Suppressor macrophage (primary cell): Measurements from ENCODE around the gene COL25A1.

Source experiments
- DNase-seq, 4 experiments: peaks; one replicate each; pipeline ENCODE4 v3.0.0-alpha.2; 2020 to 2022

Gene COL25A1

DNA sequence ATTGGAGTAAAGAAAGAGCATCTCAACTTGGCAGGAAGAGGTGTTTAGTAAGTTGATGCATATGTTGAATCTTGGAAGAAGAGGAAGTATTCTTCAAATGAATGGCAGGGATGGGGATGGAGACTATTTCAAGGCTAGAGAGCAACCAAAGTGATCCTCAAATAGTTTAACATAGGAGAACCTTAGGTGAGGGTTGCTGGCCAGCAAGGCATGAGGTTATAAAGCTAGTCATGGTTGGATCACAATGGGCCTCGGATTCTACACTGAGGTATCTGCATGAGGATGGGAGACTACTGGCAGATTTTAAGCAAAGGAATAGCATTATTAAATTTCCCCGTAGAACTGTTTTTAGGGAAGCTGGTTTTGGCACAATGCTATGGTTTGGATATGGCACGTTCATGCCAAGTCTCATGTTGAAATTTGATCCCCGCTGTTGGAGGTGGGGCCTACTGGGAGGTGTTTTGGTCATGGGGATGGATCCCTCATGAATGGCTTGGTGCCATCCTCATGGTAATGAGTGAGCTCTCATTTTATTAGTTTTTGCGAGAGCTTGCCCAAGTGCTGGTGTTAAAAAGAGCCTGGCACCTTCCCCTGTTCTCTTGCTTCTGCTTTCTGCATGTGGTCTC lies 497.7 kb downstream of the COL25A1 start:
- no peak for DNase-seq

DNA sequence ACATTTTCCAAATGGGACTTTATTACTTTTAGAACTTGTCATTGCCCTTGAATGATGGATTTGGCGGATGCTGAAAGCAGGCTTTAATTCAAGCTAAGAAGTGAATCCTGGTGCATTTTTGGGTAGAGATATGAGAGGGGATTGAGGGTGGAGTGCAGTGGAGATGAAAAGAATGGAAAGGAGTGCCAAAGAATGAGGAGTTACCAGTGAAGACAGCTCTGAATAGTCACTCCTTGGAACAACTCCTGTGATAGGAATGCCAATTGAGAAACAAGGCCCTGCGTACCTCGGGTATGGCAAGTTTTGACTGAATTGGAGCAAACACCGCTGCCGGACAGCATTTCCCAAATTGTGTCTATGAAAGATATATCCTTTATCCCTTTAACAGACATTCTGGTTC lies 503.2 kb downstream of the COL25A1 start:
- no peak for DNase-seq

DNA sequence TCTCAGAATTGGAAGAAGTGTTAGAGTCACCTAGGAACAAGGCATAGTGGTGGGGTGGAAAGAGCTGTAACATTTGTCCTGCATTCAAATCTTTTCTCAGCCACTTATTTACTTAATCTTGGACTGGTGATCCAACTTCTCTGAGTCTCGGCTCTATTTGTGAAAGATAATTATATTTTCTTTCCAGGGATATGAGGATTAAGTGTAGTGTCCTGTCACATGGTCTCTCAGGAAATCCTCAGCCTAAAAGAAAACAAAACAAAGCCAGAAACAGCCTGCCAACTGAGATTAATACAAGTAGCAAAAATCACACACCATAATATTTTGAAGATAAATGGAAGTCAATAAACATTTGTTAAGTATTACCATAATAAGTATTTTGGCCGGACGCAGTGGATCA lies 506.3 kb downstream of the COL25A1 start:
- DNase-seq, result no peak

- no peak for DNase-seq
Observed at GRCh38 chr4:108795733-108796132, 506.7 kb downstream of the COL25A1 start.

DNA sequence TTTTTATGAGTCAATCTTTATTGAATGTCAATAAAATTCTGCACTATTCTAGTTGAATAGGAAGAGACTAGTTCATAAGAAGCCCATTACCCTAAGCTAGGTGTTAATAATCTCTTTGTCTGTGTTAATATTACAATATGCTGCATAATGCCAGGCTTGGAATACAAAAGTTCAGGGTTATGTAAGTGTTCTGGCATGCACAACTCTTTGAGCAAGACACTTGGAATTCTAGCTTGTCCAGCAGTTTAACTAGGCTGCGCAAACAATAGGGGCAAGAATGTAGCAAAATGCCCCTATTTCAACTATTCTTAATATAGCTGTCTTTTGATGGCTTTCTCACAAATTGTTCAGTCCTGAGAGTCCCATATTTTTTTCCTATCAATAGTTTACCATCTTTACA lies 508.3 kb downstream of the COL25A1 start:
- no peak for DNase-seq

DNA sequence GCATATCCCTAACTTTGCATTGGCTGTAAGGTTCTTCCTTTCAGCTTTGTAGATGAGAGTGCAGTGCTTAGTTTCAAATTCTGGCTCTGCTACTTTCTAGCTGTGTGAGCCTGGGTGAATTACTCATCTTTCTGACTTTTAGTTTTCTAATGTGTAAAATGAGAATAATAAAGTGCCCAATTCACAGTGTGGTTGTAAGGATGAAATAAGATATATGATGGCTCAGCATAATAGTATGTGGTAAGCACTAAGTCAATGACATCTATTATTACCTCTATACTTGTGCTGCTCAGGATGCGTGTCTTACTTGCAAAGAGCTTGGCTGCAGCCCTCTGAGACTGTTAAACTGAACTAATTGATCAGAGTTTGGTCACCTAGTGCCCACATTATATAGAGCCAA lies 509.0 kb downstream of the COL25A1 start:
- DNase-seq, result no peak

- DNase-seq, result no peak
Observed at GRCh38 chr4:108788731-108789130, 513.7 kb downstream of the COL25A1 start.

GRCh38 chr4:108787724-108788123 lies 514.7 kb downstream of the COL25A1 start:
- DNase-seq, result no peak

DNA sequence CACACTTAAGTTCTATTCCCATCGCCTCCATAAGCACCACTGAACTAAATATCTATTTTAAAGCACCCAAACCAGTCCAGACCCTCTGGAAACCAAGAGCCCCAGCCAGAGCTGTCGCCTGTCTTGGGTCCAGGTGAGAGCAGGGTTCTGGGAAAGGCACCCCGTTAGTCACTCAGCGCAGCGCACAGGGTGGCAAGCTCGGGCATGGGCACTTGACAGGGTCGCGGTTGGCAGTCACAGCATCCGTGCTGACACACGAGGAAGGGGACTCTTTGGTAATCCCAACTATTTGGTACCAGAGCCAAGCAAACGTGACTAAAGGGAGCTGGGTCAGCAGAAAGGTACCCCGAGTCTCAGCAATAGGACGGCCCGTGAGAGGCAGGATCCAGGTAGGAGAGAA lies 515.4 kb downstream of the COL25A1 start:
- DNase-seq, result no peak

- DNase-seq, result no peak
Observed at GRCh38 chr4:108786351-108786750, 516.1 kb downstream of the COL25A1 start.

DNA sequence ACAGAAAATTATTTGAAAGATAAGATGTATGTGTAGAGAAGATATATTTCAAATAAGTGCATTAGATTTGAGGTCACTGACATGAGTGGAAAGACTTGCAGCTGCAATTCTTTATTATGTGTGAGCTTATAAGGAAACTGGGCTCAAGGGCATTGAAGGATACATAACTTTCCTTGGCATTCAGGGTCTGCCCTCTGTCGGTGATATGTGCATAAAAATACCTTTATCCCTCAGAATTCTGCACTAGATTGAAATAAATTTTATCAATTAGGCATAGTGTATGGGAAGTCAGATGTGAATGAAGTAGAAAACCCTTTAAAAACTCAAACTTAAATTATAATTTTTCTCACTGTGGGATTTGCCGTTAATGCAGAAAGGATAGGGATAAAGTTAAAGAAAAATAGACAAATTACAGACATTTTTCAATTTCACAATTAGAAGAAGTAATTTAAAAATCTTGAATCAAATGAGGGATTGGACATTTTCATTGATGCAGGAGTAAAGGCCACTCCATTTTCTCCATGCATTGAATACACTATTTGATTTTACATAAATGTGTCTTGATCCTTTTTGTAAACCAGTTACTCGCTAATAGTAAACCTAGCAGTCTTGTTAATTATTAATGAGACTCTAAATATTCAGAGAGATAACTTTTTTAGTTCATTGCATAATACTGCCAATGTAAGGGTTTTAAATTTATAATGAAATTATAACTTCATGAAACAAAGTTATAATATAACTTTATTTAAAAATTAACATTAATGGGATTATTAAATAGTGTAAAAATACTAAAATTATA lies 518.6 kb downstream of the COL25A1 start:
- no peak for DNase-seq

DNA sequence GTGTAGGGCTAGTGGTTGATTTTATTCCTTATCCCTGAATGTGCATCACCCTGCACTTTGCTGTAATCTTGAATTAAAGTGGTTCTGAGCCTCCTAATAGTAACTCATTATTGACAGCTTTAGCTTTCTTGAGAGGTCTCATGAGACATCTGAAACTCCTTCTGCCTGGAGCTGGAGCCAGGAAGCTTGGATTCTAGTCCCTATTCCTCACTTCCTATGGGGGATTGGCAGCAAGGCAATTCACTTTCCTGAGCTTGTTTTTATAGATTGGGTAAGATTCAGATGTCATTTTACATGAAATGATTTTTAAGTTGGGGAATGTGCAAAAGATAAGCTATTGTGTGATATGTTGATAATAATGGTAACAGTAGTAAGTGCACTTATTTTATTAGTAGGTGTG lies 522.5 kb downstream of the COL25A1 start:
- DNase-seq, result no peak

- no peak for DNase-seq
Observed at GRCh38 chr4:108777388-108777787, 525.1 kb downstream of the COL25A1 start.

GRCh38 chr4:108775921-108776320 lies 526.5 kb downstream of the COL25A1 start:
- DNase-seq, result no peak

- DNase-seq, result no peak
Observed at GRCh38 chr4:108774809-108775530, 527.5 kb downstream of the COL25A1 start.

GRCh38 chr4:108772402-108772801 lies 530.1 kb downstream of the COL25A1 start:
- DNase-seq, result no peak

DNA sequence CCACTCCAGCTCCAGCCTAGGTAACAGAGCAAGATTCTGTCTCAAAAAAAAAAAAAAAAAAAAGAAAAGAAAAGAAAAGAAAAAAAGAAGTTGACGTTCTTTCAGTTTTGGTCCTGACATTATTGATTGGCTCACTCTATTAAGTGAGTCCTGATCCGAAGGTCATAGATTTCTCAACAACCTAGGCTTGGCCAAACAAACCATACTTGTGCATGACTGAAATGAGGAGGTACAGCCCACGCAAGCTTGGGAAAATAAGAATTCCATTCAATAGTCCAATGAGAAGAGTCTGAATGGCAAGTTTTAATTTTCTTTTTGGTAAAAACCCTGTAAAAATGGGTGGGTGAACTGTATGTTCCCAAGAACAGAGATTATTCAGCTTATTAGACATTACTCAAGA lies 536.4 kb downstream of the COL25A1 start:
- no peak for DNase-seq

GRCh38 chr4:108763986-108764385 lies 538.5 kb downstream of the COL25A1 start:
- no peak for DNase-seq

GRCh38 chr4:108763226-108763593 lies 539.2 kb downstream of the COL25A1 start:
- no peak for DNase-seq

GRCh38 chr4:108762559-108763225 lies 539.8 kb downstream of the COL25A1 start, which contains the start of gene ETNPPL:
ETNPPL (minus strand) TSS chr4:108763053; CDS start chr4:108762898, 155 bp downstream.
- no peak for DNase-seq
